Activated CD8-positive, alpha-beta memory T cell treated with anti-CD3 and anti-CD28 coated beads for 4 hours (primary cell): ENCODE results near the gene TGFBI.

ENCODE experiments used
- DNase-seq, 2 donors: peaks; one replicate each; pipeline ENCODE4 v3.0.0-alpha.2; 2020; ENCODE audit warnings: low read depth in 2 of 2

The TGFBI gene

GRCh38 chr5:136063778-136064465 is 35.1 kb downstream of the TGFBI start:
- no peak for DNase-seq

- DNase-seq = no peak
Measured at GRCh38 chr5:136064510-136064909, 35.7 kb downstream of the TGFBI start.

- DNase-seq = no peak
Measured at GRCh38 chr5:136065588-136065987, 36.8 kb downstream of the TGFBI start.

- no peak for DNase-seq
Measured at GRCh38 chr5:136066661-136067271, 38.0 kb downstream of the TGFBI start.

GRCh38 chr5:136067422-136067821 is 38.6 kb downstream of the TGFBI start:
- DNase-seq = no peak

- DNase-seq = no peak
Measured at GRCh38 chr5:136070486-136071285, 41.9 kb downstream of the TGFBI start.

- no peak for DNase-seq
Measured at GRCh38 chr5:136073714-136074529, 45.1 kb downstream of the TGFBI start.

GRCh38 chr5:136075466-136075891 is 46.7 kb downstream of the TGFBI start:
- no peak for DNase-seq

- DNase-seq = no peak
Measured at GRCh38 chr5:136076067-136076466, 47.3 kb downstream of the TGFBI start.

- no peak for DNase-seq
Measured at GRCh38 chr5:136076881-136077445, 48.2 kb downstream of the TGFBI start.

- no peak for DNase-seq
Measured at GRCh38 chr5:136079195-136079985, 50.6 kb downstream of the TGFBI start.

- no peak for DNase-seq
Measured at GRCh38 chr5:136080113-136080482, 51.3 kb downstream of the TGFBI start.

GRCh38 chr5:136080483-136081216 is 51.9 kb downstream of the TGFBI start:
- peak; percentile 8 to 13 for DNase-seq

- DNase-seq = no peak
Measured at GRCh38 chr5:136081217-136081591, 52.4 kb downstream of the TGFBI start.

GRCh38 chr5:136082390-136083193 is 53.8 kb downstream of the TGFBI start:
- DNase-seq = peak in 1 of 2 donors; percentile 11

- DNase-seq = no peak
Measured at GRCh38 chr5:136084698-136085097, 55.9 kb downstream of the TGFBI start.

- DNase-seq = no peak
Measured at GRCh38 chr5:136086783-136087566, 58.2 kb downstream of the TGFBI start.
